Uterus (tissue), 4 donors: ENCODE measurements around the gene MYH4. TPM values are rescaled to one million over a fixed set of nuclear protein-coding genes. Genes with fewer than 3 reads are reported as not detected.

Experiments
- total RNA-seq, 4 donors: library from RNA; depleted of rRNA in 3 of 4; stranded (reverse); fragments of >200 nt in 3 of 4; gene quantifications; one replicate each; pipeline versions ENCODE4 v1.1.0 to v1.2.4, GENCODE V29; 2014 to 2023
- donor health status: DM: yes; HTN: yes; CAD: no.

The MYH4 gene
- total RNA-seq, 4 donors from 2014 or later: not detected

Other genes with a start within 250 kb of the MYH4 start
- gene MYH13, start 96.6 kb downstream of the MYH4 start, total RNA-seq: not detected
- not detected for gene MYH8, start 47.6 kb downstream of the MYH4 start, total RNA-seq
- under 1 TPM in 1 of 4 donors, not detected in 3; under 0.01 TPM for gene MYH1, start 49.0 kb upstream of the MYH4 start, total RNA-seq
- gene MYH2, start 80.1 kb upstream of the MYH4 start, total RNA-seq: 1 to 10 TPM in 1 of 4 donors, under 1 TPM in 1, not detected in 2; 0.35 to 2.0 TPM
- gene MYH3, start 187.8 kb upstream of the MYH4 start, total RNA-seq: 10 to 100 TPM in 1 of 4 donors, 1 to 10 TPM in 2, under 1 TPM in 1; under 0.01 to 11.9 (median 3.1) TPM
- gene SCO1, start 228.0 kb upstream of the MYH4 start, total RNA-seq: 10 to 100 TPM in 2 of 4 donors, 1 to 10 TPM in 2; 7.4 to 27.0 (median 16.3) TPM
- gene ADPRM, start 228.0 kb upstream of the MYH4 start, total RNA-seq: 10 to 100 TPM; 14.0 to 32.6 (median 17.8) TPM